Body of pancreas (tissue), 4 donors: ENCODE measurements around the gene ITGB2. TPM values are rescaled to one million over a fixed set of nuclear protein-coding genes. Genes with fewer than 3 reads are reported as not detected.

Experiments used
- ATAC-seq: fragments of 150-250 bp; one replicate; pipeline ENCODE4 v1.9.1; 2016
- DNase-seq, 4 donors: peaks; one replicate each; pipeline ENCODE4 v3.0.0-alpha.2; 2019
- H3K27ac ChIP-seq, 4 donors: fragments of 200-600 bp; sonication (generic); 1 replicate in 3 of 4; 2 replicates in 1 of 4; pipeline versions ENCODE4 v1.5.1 to v1.6.1; 2016 to 2019; ENCODE audit warnings: mild to moderate bottlenecking in 1 of 4, mixed read lengths in 1 of 4, moderate library complexity in 1 of 4
- H3K27me3 ChIP-seq, 2 donors: fragments of 200-600 bp; sonication (generic); one replicate each; pipeline ENCODE4 v1.6.0; 2016; ENCODE audit warnings: mild to moderate bottlenecking in 1 of 2
- H3K36me3 ChIP-seq, 2 donors: fragments of 200-600 bp; sonication (generic); replicated peaks in 1 of 2; 2 replicates each; pipeline ENCODE4 v1.5.1; 2016; ENCODE audit warnings: low read depth in 2 of 2; ENCODE audit not compliant: insufficient read depth in 1 of 2
- H3K4me1 ChIP-seq: fragments of 200-600 bp; sonication (generic); one replicate; pipeline ENCODE4 v1.6.0; 2016
- H3K4me3 ChIP-seq, 2 donors: fragments of 200-600 bp; sonication (generic); 1 replicate in 1 of 2; 2 replicates in 1 of 2; pipeline ENCODE4 v1.5.1; 2016 to 2019
- H3K9me3 ChIP-seq, 3 donors: fragments of 200-600 bp; sonication (generic); 1 replicate in 2 of 3; 2 replicates in 1 of 3; pipeline ENCODE4 v1.5.1; 2016
- POLR2A ChIP-seq, 3 donors: fragments of 450-650 bp; IDR thresholded peaks; one replicate each; pipeline ENCODE4 v1.6.1; 2016; ENCODE audit warnings: antibody characterized with exemption in 3 of 3, mild to moderate bottlenecking in 2 of 3
- WGBS, 2 donors: methylation state at CpG; one replicate each; pipeline ENCODE4 v1.1.5; 2017; 5-methylcytosine and 5-hydroxymethylcytosine counted together
- intact Hi-C: fragments of 100-400 bp; cut with DNase I; formaldehyde crosslinking; loops from one replicate; pipeline ENCODE4 v1.15.1; 2023
- total RNA-seq, 2 donors: library from RNA; depleted of rRNA; stranded (reverse); fragments of >200 nt; gene quantifications; one replicate each; pipeline ENCODE4 v1.1.0, GENCODE V29; 2016
- TF ChIP-seq, protein P1 (sequence below), 7 experiments: fragments of 450-650 bp in 4 of 7; fragments of 200-600 bp in 3 of 7; sonication (generic) in 3 of 7; IDR thresholded peaks; one replicate each; pipeline ENCODE4 v1.5.1; 2016 to 2019; ENCODE audit warnings: antibody characterized with exemption in 7 of 7

Gene ITGB2
- total RNA-seq, 2 donors from 2014 or later = 17.8 to 23.3 TPM

DNA sequence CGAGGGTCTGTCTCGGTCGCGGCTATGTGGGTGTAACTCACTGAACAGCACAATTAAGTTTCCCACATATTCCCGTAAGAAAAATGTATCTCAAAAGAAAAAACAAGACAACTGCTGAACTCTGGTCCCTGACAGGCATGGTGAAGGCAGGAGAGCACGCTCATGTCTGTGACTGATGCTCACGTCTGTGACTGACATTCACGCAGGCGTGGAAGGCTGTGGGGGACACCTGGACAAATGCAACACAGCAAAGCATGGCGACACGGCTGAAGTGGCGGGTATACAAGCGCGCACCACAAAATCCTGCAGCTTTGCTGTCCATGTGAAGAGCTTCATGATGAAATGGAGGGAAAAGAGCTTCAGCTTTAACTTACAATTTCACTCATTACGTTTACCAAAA lies 53.2 kb downstream of the ITGB2 start:
- no peak overlapping the region for H3K27ac ChIP-seq
- intact Hi-C loops = no loop called here
- no peak overlapping the region for H3K4me3 ChIP-seq
- H3K36me3 ChIP-seq = peaks cover 0 to 3% of the 10 kb centered on the region in 2 donors
- no peaks in the 10 kb centered on the region for H3K9me3 ChIP-seq
- no peaks in the 10 kb centered on the region for H3K27me3 ChIP-seq
- TF ChIP-seq, protein P1, sequence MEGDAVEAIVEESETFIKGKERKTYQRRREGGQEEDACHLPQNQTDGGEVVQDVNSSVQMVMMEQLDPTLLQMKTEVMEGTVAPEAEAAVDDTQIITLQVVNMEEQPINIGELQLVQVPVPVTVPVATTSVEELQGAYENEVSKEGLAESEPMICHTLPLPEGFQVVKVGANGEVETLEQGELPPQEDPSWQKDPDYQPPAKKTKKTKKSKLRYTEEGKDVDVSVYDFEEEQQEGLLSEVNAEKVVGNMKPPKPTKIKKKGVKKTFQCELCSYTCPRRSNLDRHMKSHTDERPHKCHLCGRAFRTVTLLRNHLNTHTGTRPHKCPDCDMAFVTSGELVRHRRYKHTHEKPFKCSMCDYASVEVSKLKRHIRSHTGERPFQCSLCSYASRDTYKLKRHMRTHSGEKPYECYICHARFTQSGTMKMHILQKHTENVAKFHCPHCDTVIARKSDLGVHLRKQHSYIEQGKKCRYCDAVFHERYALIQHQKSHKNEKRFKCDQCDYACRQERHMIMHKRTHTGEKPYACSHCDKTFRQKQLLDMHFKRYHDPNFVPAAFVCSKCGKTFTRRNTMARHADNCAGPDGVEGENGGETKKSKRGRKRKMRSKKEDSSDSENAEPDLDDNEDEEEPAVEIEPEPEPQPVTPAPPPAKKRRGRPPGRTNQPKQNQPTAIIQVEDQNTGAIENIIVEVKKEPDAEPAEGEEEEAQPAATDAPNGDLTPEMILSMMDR (IDR thresholded peaks at IDR 0.05) = no peak
- TF ChIP-seq POLR2A (IDR thresholded peaks at IDR 0.05) = no peak
- H3K4me1 ChIP-seq = peaks cover 49% of the 10 kb centered on the region
- DNase-seq (no peak), ATAC-seq (no peak)
- WGBS, 2 donors = 89 to 90% methylated on average over 15 of the region's 15 CpGs

DNA sequence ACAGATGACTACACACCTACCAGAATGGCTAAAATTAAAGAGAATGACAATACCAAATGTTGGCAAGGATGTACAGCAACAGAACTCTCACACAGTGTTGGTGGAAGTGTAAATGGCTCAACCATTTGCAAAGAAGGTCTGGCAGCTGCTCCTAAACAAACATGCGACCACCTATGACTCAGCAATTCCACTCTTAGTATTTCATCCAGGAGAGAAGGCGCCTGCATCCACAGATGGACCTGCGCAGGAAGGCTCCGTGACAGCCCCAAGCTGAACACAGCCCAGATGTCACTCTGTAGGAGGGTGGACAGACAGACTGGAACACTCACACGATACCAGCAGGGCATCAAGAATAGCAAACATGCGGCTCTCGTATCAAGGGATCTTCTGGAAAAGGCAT lies 53.9 kb downstream of the ITGB2 start:
- WGBS, 2 donors = 72 to 75% methylated on average over 5 to 7 of the region's 7 CpGs
- Histone ChIP-seq H3K27ac (no peak overlapping the region), H3K27me3 (no peaks in the 10 kb centered on the region), H3K4me1 (peaks cover 42% of the 10 kb centered on the region), H3K36me3 (peaks cover 0 to 3% of the 10 kb centered on the region in 2 donors), H3K4me3 (no peak overlapping the region), H3K9me3 (no peaks in the 10 kb centered on the region)
- no peak for TF ChIP-seq POLR2A (IDR thresholded peaks at IDR 0.05)
- TF ChIP-seq, protein P1 (IDR thresholded peaks at IDR 0.05) = no peak
- intact Hi-C loops = no loop called here
- DNase-seq (no peak), ATAC-seq (no peak)

DNA sequence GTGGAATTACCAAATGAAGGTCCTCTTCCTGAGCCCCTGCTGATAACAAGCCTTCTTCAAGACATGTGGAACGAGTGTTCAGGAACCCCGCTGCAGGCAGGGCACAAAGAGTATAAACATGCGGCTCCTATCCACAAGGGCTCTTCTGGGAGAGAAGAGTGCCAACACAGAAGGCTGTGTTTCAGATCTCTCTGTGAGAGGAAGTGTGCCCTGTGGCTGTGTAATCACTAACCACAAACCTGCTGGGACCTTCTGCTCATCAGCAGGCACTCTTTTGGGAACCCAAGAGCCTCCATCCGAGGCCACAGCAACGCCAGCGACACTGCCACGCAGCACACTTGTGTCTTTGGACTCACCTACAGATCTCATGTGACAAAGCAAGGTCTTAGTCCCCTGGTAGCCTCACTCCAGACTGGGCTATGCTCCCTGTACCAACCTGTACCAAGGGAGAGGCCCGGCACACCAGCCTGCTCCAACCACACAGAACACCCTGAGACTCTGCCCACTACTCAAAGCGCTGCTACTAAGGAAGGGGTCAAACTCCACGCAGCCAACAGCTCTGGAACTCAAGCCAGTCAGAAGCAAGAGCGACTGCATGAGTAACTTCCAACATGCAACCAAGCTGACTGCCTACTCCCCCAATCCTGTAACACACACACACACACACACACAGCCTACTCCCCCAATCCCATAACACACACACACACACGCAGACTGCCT lies 55.0 kb downstream of the ITGB2 start:
- peaks cover 31% of the 10 kb centered on the region for H3K4me1 ChIP-seq
- TF ChIP-seq, protein P1 (IDR thresholded peaks at IDR 0.05) = no peak
- TF ChIP-seq POLR2A (IDR thresholded peaks at IDR 0.05) = no peak
- ATAC-seq (no peak), DNase-seq (no peak)
- WGBS, 2 donors = 67 to 72% methylated on average over 5 to 12 of the region's 12 CpGs
- H3K9me3 ChIP-seq = no peaks in the 10 kb centered on the region
- no peak overlapping the region for H3K27ac ChIP-seq
- no peaks in the 10 kb centered on the region for H3K27me3 ChIP-seq
- no peak overlapping the region for H3K4me3 ChIP-seq
- intact Hi-C loops = no loop called here
- peaks cover 0 to 3% of the 10 kb centered on the region in 2 donors for H3K36me3 ChIP-seq

DNA sequence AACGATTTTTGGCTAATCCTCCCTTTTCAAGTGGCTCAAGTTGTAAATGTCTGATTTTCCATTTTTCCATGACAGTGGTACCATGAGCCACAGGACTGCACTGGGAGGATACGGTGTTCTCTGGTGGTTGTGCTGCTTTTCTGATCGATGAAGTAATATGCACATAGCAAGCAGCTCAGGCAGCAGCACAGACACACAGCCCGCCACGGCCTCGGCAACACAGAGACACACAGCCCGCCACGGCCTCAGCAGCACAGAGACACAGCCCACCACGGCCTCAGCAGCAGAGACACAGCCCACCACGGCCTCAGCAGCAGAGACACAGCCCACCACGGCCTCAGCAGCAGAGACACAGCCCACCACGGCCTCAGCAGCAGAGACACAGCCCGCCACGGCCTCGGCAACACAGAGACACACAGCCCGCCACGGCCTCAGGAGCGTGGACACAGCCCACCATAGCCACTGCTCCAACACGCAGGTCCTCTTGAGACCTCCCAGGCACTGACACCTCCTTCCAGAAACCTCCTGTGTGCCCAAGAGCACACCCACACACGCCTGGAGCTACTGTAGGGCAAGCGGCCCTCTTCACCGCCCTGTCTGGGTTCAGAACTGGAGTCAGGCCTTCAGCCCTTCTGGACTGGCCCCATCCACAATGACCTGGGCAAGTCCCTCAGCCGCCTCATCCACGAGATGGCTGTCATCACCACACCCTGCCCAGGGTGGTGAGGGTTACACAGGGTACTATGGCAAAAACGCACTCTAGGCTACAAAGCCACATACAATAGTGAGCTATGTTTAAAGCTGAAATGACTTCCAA lies 57.6 kb downstream of the ITGB2 start:
- Histone ChIP-seq H3K27ac (no peak overlapping the region), H3K36me3 (peaks cover 0 to 3% of the 10 kb centered on the region in 2 donors), H3K27me3 (no peaks in the 10 kb centered on the region), H3K9me3 (no peaks in the 10 kb centered on the region), H3K4me3 (no peak overlapping the region), H3K4me1 (peaks cover 9% of the 10 kb centered on the region)
- 87 to 95% methylated on average over 6 to 15 of the region's 25 CpGs for WGBS, 2 donors
- intact Hi-C loops = no loop called here
- DNase-seq = no peak
- ATAC-seq = no peak
- TF ChIP-seq, protein P1 (IDR thresholded peaks at IDR 0.05) = no peak
- TF ChIP-seq POLR2A (IDR thresholded peaks at IDR 0.05) = no peak
